Subcutaneous abdominal adipose tissue (tissue), 5 donors: ENCODE data around the gene CDADC1.

Source experiments
- H3K27ac ChIP-seq: one replicate; pipeline ENCODE4 v1.7.0; 2013; ENCODE audit warnings: low read depth, mild to moderate bottlenecking, inconsistent platforms, low read length, moderate library complexity
- H3K27me3 ChIP-seq, 5 donors: one replicate each; pipeline ENCODE4 v1.7.0; 2013; ENCODE audit warnings: low read length in 5 of 5, inconsistent platforms in 1 of 5; ENCODE audit not compliant: control insufficient read depth in 5 of 5, insufficient read depth in 4 of 5
- H3K36me3 ChIP-seq, 5 donors: one replicate each; pipeline ENCODE4 v1.7.0; 2013; ENCODE audit warnings: low read length in 5 of 5; ENCODE audit not compliant: control insufficient read depth in 5 of 5, insufficient read depth in 5 of 5
- H3K4me1 ChIP-seq, 5 donors: one replicate each; pipeline ENCODE4 v1.7.0; 2013; ENCODE audit warnings: low read length in 5 of 5, mild to moderate bottlenecking in 3 of 5, moderate library complexity in 1 of 5; ENCODE audit not compliant: control insufficient read depth in 5 of 5, insufficient read depth in 5 of 5
- H3K4me3 ChIP-seq, 5 donors: one replicate each; pipeline ENCODE4 v1.7.0; 2013; ENCODE audit warnings: low read length in 5 of 5, low read depth in 1 of 5
- H3K9ac ChIP-seq, 5 donors: one replicate each; pipeline ENCODE4 v1.7.0; 2013; ENCODE audit warnings: low read length in 5 of 5, mild to moderate bottlenecking in 4 of 5, moderate library complexity in 3 of 5
- H3K9me3 ChIP-seq, 5 donors: one replicate each; pipeline ENCODE4 v1.7.0; 2013; ENCODE audit warnings: low read length in 5 of 5; ENCODE audit not compliant: control insufficient read depth in 5 of 5
- donor health status: healthy.
- donor health status: healthy.
- donor health status: healthy.
- donor health status: healthy.
- donor health status: healthy.

CDADC1 gene

DNA sequence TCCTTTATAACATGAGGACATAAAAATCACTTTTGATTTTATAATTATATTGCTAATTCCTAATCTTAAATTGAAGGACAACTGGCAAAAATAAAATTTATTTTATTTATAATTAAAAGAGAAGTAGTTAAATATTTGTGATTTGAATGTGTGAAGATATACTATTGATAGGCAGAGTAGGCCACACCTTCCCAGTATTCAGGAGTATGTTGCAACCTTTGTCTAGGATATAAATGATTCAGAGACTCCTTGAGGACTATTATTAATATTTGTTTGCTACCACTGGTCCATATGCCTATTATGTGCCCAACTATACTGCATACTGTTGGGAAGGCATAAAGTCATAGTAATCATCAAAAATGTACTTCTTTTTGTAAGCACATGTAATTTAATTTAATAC lies 94.2 kb downstream of the CDADC1 start:
- H3K27ac ChIP-seq, result no peak overlapping the region
- H3K4me1 ChIP-seq, result no peaks in the 10 kb centered on the region
- H3K9me3 ChIP-seq, result no peaks in the 10 kb centered on the region
- no peaks in the 10 kb centered on the region for H3K27me3 ChIP-seq
- H3K9ac ChIP-seq, result no peak overlapping the region
- H3K4me3 ChIP-seq, result no peak overlapping the region
- peaks cover 3 to 15% (median 5%) of the 10 kb centered on the region in 5 donors for H3K36me3 ChIP-seq

DNA sequence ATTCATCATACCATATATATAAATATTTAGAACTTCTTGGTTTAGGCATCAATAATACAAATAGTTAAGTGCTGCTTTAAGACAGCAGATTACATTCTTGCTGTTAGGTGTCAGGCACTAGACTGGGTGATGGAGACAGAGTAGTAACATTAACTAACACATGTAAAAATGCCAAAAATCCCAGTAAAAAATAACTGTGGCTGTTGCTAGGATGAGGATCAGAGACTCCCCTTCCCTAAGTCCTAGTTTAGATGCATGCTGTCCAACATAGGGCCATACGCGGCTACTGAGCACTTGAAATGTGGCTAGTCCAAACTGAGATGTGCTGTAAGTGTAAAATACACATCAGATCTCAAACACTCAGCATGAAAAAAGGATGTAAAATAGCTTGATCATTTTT lies 94.7 kb downstream of the CDADC1 start:
- H3K36me3 ChIP-seq, result peaks cover 3 to 15% (median 5%) of the 10 kb centered on the region in 5 donors
- no peaks in the 10 kb centered on the region for H3K4me1 ChIP-seq
- H3K27me3 ChIP-seq, result no peaks in the 10 kb centered on the region
- no peak overlapping the region for H3K27ac ChIP-seq
- H3K9me3 ChIP-seq, result no peaks in the 10 kb centered on the region
- H3K4me3 ChIP-seq, result no peak overlapping the region
- no peak overlapping the region for H3K9ac ChIP-seq
